ENCODE results near the gene NBEAL2. TPM values are rescaled to one million over a fixed set of nuclear protein-coding genes. Genes with fewer than 3 reads are reported as not detected.

Gene NBEAL2
- total RNA-seq, 1 experiment from 2014 or later, result 80.0 TPM

DNA sequence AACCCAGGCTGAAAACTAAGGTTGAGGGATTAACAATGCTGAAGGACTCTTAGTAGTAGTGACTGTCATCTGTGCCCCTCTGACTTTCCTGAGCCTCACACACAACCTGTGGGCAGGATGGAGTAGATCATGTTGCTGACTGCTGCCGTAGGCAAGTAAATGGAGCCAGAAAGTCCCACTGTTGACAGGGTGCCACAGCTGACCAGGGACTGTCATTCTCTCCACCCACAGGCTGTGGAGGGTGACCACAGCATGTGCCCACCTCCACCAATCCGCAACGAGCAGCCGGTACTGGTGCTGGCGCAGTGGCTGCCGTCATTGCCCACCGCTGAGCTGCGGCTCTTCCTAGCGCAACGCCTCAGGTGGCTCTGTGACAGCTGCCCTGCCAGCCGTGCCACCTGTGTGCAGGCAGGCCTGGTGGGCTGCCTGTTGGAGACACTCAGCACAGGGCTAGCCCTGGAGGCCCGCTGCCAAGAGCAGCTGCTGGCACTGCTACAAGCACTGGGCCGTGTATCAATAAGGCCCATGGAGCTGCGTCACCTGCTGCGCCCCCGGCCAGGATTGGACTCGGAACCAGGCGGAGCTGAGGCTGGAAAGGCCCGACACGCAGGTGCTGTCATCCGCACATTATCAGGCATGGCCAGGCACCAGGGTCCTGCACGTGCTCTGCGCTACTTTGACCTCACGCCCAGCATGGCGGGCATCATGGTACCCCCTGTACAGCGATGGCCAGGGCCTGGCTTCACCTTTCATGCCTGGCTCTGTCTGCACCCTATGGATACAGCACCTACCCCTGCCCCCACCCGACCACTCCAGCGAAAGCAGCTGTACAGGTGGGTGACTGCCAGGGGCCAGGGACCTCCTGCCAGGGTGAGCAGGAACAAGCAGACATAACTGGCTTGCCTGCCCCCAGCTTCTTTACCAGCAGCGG, 15.6 kb downstream of the NBEAL2 start:
- no peak overlapping the region for H3K27ac Mint-ChIP-seq
- H3K9me3 Mint-ChIP-seq, result no peaks in the 10 kb centered on the region
- CTCF ChIA-PET, result interaction anchor here (1.4 kb wide), 1 partner anchor 13 kb away, joined by 3 read pairs; no protein-coding TSS in a partner anchor
- DNase-seq (ENCODE audit: low spot score), result no peak
- no peaks in the 10 kb centered on the region for H3K27me3 Mint-ChIP-seq (ENCODE audit: low read depth)
- TF ChIP-seq RELA (CRISPR knock-in tag; IDR thresholded peaks at IDR 0.05; ENCODE audit: borderline replicate concordance) (no peak), OVOL2 (CRISPR knock-in tag; IDR thresholded peaks at IDR 0.05; ENCODE audit: borderline replicate concordance) (no peak), FOXJ3 (CRISPR knock-in tag; IDR thresholded peaks at IDR 0.05; ENCODE audit: borderline replicate concordance) (no peak), CBFB (CRISPR knock-in tag; IDR thresholded peaks at IDR 0.05; ENCODE audit: low read depth) (no peak), NFE2L1 (CRISPR knock-in tag; IDR thresholded peaks at IDR 0.05) (no peak), ZNF423 (CRISPR knock-in tag; IDR thresholded peaks at IDR 0.05) (no peak), ESRRA (CRISPR knock-in tag; IDR thresholded peaks at IDR 0.05; ENCODE audit: borderline replicate concordance) (no peak), GABPB1 (CRISPR knock-in tag; IDR thresholded peaks at IDR 0.05) (no peak), RORB (CRISPR knock-in tag; IDR thresholded peaks at IDR 0.05) (no peak)
- TF ChIP-seq, protein P1, sequence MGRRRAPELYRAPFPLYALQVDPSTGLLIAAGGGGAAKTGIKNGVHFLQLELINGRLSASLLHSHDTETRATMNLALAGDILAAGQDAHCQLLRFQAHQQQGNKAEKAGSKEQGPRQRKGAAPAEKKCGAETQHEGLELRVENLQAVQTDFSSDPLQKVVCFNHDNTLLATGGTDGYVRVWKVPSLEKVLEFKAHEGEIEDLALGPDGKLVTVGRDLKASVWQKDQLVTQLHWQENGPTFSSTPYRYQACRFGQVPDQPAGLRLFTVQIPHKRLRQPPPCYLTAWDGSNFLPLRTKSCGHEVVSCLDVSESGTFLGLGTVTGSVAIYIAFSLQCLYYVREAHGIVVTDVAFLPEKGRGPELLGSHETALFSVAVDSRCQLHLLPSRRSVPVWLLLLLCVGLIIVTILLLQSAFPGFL (CRISPR knock-in tag; IDR thresholded peaks at IDR 0.05; ENCODE audit: borderline replicate concordance), result no peak
- TF ChIP-seq, protein P2, sequence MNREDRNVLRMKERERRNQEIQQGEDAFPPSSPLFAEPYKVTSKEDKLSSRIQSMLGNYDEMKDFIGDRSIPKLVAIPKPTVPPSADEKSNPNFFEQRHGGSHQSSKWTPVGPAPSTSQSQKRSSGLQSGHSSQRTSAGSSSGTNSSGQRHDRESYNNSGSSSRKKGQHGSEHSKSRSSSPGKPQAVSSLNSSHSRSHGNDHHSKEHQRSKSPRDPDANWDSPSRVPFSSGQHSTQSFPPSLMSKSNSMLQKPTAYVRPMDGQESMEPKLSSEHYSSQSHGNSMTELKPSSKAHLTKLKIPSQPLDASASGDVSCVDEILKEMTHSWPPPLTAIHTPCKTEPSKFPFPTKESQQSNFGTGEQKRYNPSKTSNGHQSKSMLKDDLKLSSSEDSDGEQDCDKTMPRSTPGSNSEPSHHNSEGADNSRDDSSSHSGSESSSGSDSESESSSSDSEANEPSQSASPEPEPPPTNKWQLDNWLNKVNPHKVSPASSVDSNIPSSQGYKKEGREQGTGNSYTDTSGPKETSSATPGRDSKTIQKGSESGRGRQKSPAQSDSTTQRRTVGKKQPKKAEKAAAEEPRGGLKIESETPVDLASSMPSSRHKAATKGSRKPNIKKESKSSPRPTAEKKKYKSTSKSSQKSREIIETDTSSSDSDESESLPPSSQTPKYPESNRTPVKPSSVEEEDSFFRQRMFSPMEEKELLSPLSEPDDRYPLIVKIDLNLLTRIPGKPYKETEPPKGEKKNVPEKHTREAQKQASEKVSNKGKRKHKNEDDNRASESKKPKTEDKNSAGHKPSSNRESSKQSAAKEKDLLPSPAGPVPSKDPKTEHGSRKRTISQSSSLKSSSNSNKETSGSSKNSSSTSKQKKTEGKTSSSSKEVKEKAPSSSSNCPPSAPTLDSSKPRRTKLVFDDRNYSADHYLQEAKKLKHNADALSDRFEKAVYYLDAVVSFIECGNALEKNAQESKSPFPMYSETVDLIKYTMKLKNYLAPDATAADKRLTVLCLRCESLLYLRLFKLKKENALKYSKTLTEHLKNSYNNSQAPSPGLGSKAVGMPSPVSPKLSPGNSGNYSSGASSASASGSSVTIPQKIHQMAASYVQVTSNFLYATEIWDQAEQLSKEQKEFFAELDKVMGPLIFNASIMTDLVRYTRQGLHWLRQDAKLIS (CRISPR knock-in tag; IDR thresholded peaks at IDR 0.05; ENCODE audit: borderline replicate concordance), result no peak
- TF ChIP-seq, protein P3, sequence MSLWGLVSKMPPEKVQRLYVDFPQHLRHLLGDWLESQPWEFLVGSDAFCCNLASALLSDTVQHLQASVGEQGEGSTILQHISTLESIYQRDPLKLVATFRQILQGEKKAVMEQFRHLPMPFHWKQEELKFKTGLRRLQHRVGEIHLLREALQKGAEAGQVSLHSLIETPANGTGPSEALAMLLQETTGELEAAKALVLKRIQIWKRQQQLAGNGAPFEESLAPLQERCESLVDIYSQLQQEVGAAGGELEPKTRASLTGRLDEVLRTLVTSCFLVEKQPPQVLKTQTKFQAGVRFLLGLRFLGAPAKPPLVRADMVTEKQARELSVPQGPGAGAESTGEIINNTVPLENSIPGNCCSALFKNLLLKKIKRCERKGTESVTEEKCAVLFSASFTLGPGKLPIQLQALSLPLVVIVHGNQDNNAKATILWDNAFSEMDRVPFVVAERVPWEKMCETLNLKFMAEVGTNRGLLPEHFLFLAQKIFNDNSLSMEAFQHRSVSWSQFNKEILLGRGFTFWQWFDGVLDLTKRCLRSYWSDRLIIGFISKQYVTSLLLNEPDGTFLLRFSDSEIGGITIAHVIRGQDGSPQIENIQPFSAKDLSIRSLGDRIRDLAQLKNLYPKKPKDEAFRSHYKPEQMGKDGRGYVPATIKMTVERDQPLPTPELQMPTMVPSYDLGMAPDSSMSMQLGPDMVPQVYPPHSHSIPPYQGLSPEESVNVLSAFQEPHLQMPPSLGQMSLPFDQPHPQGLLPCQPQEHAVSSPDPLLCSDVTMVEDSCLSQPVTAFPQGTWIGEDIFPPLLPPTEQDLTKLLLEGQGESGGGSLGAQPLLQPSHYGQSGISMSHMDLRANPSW (CRISPR knock-in tag; conservative IDR thresholded peaks at IDR 0.05; ENCODE audit: low read depth), result no peak
- TF ChIP-seq, protein P4, sequence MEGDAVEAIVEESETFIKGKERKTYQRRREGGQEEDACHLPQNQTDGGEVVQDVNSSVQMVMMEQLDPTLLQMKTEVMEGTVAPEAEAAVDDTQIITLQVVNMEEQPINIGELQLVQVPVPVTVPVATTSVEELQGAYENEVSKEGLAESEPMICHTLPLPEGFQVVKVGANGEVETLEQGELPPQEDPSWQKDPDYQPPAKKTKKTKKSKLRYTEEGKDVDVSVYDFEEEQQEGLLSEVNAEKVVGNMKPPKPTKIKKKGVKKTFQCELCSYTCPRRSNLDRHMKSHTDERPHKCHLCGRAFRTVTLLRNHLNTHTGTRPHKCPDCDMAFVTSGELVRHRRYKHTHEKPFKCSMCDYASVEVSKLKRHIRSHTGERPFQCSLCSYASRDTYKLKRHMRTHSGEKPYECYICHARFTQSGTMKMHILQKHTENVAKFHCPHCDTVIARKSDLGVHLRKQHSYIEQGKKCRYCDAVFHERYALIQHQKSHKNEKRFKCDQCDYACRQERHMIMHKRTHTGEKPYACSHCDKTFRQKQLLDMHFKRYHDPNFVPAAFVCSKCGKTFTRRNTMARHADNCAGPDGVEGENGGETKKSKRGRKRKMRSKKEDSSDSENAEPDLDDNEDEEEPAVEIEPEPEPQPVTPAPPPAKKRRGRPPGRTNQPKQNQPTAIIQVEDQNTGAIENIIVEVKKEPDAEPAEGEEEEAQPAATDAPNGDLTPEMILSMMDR (IDR thresholded peaks at IDR 0.05), result no peak
- H3K4me1 Mint-ChIP-seq, result peaks cover 3% of the 10 kb centered on the region
- POLR2A ChIA-PET, result no interaction called here
- H3K36me3 Mint-ChIP-seq, result peaks cover 2% of the 10 kb centered on the region; the same call in 1 of the 2 replicates
- no peak overlapping the region for H3K4me3 Mint-ChIP-seq
- no peak for ATAC-seq

DNA sequence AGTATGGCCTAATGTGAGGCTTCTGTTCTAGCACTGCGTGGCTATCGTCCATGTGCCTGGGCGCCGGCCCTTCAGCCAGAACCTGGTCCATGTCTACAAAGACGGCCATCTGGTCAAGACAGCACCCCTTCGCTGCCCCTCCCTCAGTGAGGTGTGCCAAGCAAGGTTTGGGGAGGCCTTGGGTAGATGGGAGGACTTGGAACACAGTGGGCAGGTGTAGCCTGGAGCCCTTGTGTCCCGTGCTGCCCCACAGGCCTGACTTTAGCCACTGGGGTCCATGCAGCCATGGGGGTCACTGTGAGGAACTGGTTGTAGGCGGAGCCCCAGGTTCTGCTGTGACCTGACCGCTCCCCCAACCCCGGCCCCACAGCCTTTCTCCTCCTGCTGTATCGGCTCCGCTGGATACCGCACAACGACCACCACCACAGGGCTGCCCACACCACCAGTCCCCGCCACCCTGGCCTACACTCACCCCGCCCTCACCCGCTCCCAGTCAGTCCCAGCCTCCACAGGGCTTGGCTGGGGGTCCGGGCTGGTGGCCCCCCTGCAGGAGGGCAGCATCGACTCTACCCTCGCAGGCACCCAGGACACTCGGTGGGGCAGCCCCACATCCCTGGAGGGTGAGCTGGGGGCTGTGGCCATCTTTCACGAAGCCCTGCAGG, 16.6 kb downstream of the NBEAL2 start:
- Mint-ChIP-seq H3K27ac (no peak overlapping the region), H3K27me3 (ENCODE audit: low read depth) (no peaks in the 10 kb centered on the region), H3K4me1 (peaks cover 3% of the 10 kb centered on the region), H3K36me3 (peaks cover 2% of the 10 kb centered on the region; the same call in 1 of the 2 replicates), H3K4me3 (no peak overlapping the region), H3K9me3 (no peaks in the 10 kb centered on the region)
- CTCF ChIA-PET, result no interaction called here
- ATAC-seq, result no peak
- no peak for DNase-seq (ENCODE audit: low spot score)
- POLR2A ChIA-PET, result no interaction called here
- no peak for TF ChIP-seq KAT7 (CRISPR knock-in tag; IDR thresholded peaks at IDR 0.05; ENCODE audit: borderline replicate concordance)
- no peak for TF ChIP-seq FOXJ3 (CRISPR knock-in tag; IDR thresholded peaks at IDR 0.05; ENCODE audit: borderline replicate concordance)
- TF ChIP-seq, protein P5, sequence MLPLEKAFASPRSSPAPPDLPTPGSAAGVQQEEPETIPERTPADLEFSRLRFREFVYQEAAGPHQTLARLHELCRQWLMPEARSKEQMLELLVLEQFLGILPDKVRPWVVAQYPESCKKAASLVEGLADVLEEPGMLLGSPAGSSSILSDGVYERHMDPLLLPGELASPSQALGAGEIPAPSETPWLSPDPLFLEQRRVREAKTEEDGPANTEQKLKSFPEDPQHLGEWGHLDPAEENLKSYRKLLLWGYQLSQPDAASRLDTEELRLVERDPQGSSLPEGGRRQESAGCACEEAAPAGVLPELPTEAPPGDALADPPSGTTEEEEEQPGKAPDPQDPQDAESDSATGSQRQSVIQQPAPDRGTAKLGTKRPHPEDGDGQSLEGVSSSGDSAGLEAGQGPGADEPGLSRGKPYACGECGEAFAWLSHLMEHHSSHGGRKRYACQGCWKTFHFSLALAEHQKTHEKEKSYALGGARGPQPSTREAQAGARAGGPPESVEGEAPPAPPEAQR (CRISPR knock-in tag; IDR thresholded peaks at IDR 0.05), result no peak
- TF ChIP-seq, protein P6, sequence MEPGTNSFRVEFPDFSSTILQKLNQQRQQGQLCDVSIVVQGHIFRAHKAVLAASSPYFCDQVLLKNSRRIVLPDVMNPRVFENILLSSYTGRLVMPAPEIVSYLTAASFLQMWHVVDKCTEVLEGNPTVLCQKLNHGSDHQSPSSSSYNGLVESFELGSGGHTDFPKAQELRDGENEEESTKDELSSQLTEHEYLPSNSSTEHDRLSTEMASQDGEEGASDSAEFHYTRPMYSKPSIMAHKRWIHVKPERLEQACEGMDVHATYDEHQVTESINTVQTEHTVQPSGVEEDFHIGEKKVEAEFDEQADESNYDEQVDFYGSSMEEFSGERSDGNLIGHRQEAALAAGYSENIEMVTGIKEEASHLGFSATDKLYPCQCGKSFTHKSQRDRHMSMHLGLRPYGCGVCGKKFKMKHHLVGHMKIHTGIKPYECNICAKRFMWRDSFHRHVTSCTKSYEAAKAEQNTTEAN (CRISPR knock-in tag; IDR thresholded peaks at IDR 0.05), result no peak
- TF ChIP-seq JUN (CRISPR knock-in tag; IDR thresholded peaks at IDR 0.05), result no peak
- TF ChIP-seq, protein P7, sequence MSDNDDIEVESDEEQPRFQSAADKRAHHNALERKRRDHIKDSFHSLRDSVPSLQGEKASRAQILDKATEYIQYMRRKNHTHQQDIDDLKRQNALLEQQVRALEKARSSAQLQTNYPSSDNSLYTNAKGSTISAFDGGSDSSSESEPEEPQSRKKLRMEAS (CRISPR knock-in tag; IDR thresholded peaks at IDR 0.05), result no peak
- no peak for TF ChIP-seq GRHL2 (CRISPR knock-in tag; IDR thresholded peaks at IDR 0.05; ENCODE audit: insufficient replicate concordance, severe bottlenecking)
- TF ChIP-seq HMGA2 (CRISPR knock-in tag; IDR thresholded peaks at IDR 0.05), result no peak

Data from WTC11 (cell line).